Measurements from ENCODE around the gene TUBGCP2.

TUBGCP2 gene

GRCh38 chr10:133335246-133336117, 26.8 kb upstream of the TUBGCP2 start:
- Histone ChIP-seq H3K36me3 (replicated peaks) (no peaks in the 10 kb centered on the region), H3K4me3 (ENCODE audit: low read depth, low read length) (peak overlapping the region; percentile 40), H3K27ac (no peak overlapping the region), H3K27me3 (replicated peaks) (peaks cover 30% of the 10 kb centered on the region)
- no peak for TF ChIP-seq CTCF (IDR thresholded peaks at IDR 0.05; ENCODE audit: low read depth, low read length, missing control alignments)
- in situ Hi-C loops (cut with HindIII; ENCODE audit: low pct_ligation_motif_present, low sequenced_read_pairs) = no loop called here
- peak; percentile 50 for DNase-seq

GRCh38 chr10:133334503-133335245, 26.0 kb upstream of the TUBGCP2 start:
- in situ Hi-C loops (cut with HindIII; ENCODE audit: low pct_ligation_motif_present, low sequenced_read_pairs) = no loop called here
- no peak overlapping the region for H3K27ac ChIP-seq
- peak overlapping the region; percentile 40 for H3K4me3 ChIP-seq (ENCODE audit: low read depth, low read length)
- DNase-seq = no peak
- H3K27me3 ChIP-seq (replicated peaks) = peaks cover 30% of the 10 kb centered on the region
- H3K36me3 ChIP-seq (replicated peaks) = no peaks in the 10 kb centered on the region
- no peak for TF ChIP-seq CTCF (IDR thresholded peaks at IDR 0.05; ENCODE audit: low read depth, low read length, missing control alignments)

GRCh38 chr10:133332936-133333699, 24.4 kb upstream of the TUBGCP2 start:
- Histone ChIP-seq H3K4me3 (ENCODE audit: low read depth, low read length) (no peak overlapping the region), H3K27ac (no peak overlapping the region), H3K36me3 (replicated peaks) (no peaks in the 10 kb centered on the region), H3K27me3 (replicated peaks) (peaks cover 30% of the 10 kb centered on the region)
- in situ Hi-C loops (cut with HindIII; ENCODE audit: low pct_ligation_motif_present, low sequenced_read_pairs) = no loop called here
- no peak for DNase-seq
- TF ChIP-seq CTCF (IDR thresholded peaks at IDR 0.05; ENCODE audit: low read depth, low read length, missing control alignments) = no peak

- Histone ChIP-seq H3K27ac (no peak overlapping the region), H3K36me3 (replicated peaks) (no peaks in the 10 kb centered on the region), H3K27me3 (replicated peaks) (peaks cover 31% of the 10 kb centered on the region), H3K4me3 (ENCODE audit: low read depth, low read length) (no peak overlapping the region)
- DNase-seq = peak; percentile 82
- TF ChIP-seq CTCF (IDR thresholded peaks at IDR 0.05; ENCODE audit: low read depth, low read length, missing control alignments) = peak; percentile 96
- in situ Hi-C loops (cut with HindIII; ENCODE audit: low pct_ligation_motif_present, low sequenced_read_pairs) = no loop called here
Observed at GRCh38 chr10:133329491-133330202, 21.0 kb upstream of the TUBGCP2 start.

Data from brain microvascular endothelial cell (primary cell).